Trophoblast cell (in vitro differentiated cells and primary cell): ENCODE data around the gene CLCN3.

Experiments
- DNase-seq, 2 donors: peaks; one replicate each; pipeline ENCODE4 v3.0.0-alpha.2; 2016
- H2AFZ ChIP-seq: 2 replicates; pipeline ENCODE4 v1.6.1; 2013; ENCODE audit warnings: low read length, moderate library complexity, mild to moderate bottlenecking; ENCODE audit not compliant: insufficient read depth, poor library complexity
- H2AK5ac ChIP-seq: 2 replicates; pipeline ENCODE4 v1.6.1; 2013; ENCODE audit warnings: mild to moderate bottlenecking, low read length
- H2BK120ac ChIP-seq: 2 replicates; pipeline ENCODE4 v1.6.1; 2013; ENCODE audit warnings: low read length, mild to moderate bottlenecking, moderate library complexity; ENCODE audit not compliant: insufficient read depth, poor library complexity
- H2BK12ac ChIP-seq: 2 replicates; pipeline ENCODE4 v1.6.1; 2013; ENCODE audit warnings: mild to moderate bottlenecking, low read length, moderate library complexity
- H2BK5ac ChIP-seq: 2 replicates; pipeline ENCODE4 v1.6.1; 2013; ENCODE audit warnings: low read length, low read depth, moderate library complexity, mild to moderate bottlenecking; ENCODE audit not compliant: poor library complexity
- H3K14ac ChIP-seq: 2 replicates; pipeline ENCODE4 v1.6.1; 2013; ENCODE audit warnings: mild to moderate bottlenecking, low read length
- H3K18ac ChIP-seq: 2 replicates; pipeline ENCODE4 v1.6.1; 2013; ENCODE audit warnings: mild to moderate bottlenecking, low read length
- H3K23ac ChIP-seq: 2 replicates; pipeline ENCODE4 v1.6.1; 2013; ENCODE audit warnings: low read length
- H3K27ac ChIP-seq: 2 replicates; pipeline ENCODE4 v1.5.1; 2013; ENCODE audit warnings: low read depth, mild to moderate bottlenecking, inconsistent platforms, low read length, moderate library complexity
- H3K27me3 ChIP-seq: 2 replicates; pipeline ENCODE4 v1.6.1; 2013; ENCODE audit warnings: inconsistent platforms, mild to moderate bottlenecking, low read length, moderate library complexity; ENCODE audit not compliant: insufficient read depth
- H3K36me3 ChIP-seq, 2 experiments: 1 replicate in 1 of 2; 2 replicates in 1 of 2; pipeline ENCODE4 v1.6.1; 2013; ENCODE audit warnings: low read length in 2 of 2, mild to moderate bottlenecking in 2 of 2, moderate library complexity in 1 of 2; ENCODE audit not compliant: insufficient read depth in 2 of 2, control insufficient read depth in 1 of 2
- H3K4ac ChIP-seq: 2 replicates; pipeline ENCODE4 v1.6.1; 2013; ENCODE audit warnings: low read depth, mild to moderate bottlenecking, low read length, moderate library complexity
- H3K4me1 ChIP-seq, 2 experiments: 1 replicate in 1 of 2; 2 replicates in 1 of 2; pipeline ENCODE4 v1.6.1; 2013; ENCODE audit warnings: low read length in 2 of 2, mild to moderate bottlenecking in 2 of 2, moderate library complexity in 1 of 2; ENCODE audit not compliant: insufficient read depth in 2 of 2, control insufficient read depth in 1 of 2
- H3K4me2 ChIP-seq: 2 replicates; pipeline ENCODE4 v1.6.1; 2013; ENCODE audit warnings: inconsistent platforms, mild to moderate bottlenecking, low read length, moderate library complexity
- H3K4me3 ChIP-seq: 2 replicates; pipeline ENCODE4 v1.5.1; 2013; ENCODE audit warnings: mild to moderate bottlenecking, low read depth, low read length, inconsistent platforms
- H3K79me1 ChIP-seq: one replicate; pipeline ENCODE4 v1.6.1; 2013; ENCODE audit warnings: low read length
- H3K79me2 ChIP-seq: 2 replicates; pipeline ENCODE4 v1.6.1; 2013; ENCODE audit warnings: low read length, mild to moderate bottlenecking; ENCODE audit not compliant: control insufficient read depth, insufficient read depth, poor library complexity
- H3K9ac ChIP-seq: 2 replicates; pipeline ENCODE4 v1.6.1; 2013; ENCODE audit warnings: mild to moderate bottlenecking, low read length
- H3K9me3 ChIP-seq: 2 replicates; pipeline ENCODE4 v1.6.1; 2013; ENCODE audit warnings: low read depth, mild to moderate bottlenecking, control low read depth, inconsistent platforms, low read length; ENCODE audit not compliant: insufficient read depth
- H4K12ac ChIP-seq: 2 replicates; pipeline ENCODE4 v1.6.1; 2013; ENCODE audit warnings: low read depth, mild to moderate bottlenecking, low read length, moderate library complexity
- H4K8ac ChIP-seq: 2 replicates; pipeline ENCODE4 v1.6.1; 2013; ENCODE audit warnings: low read depth, mild to moderate bottlenecking, low read length, moderate library complexity
- H4K91ac ChIP-seq: one replicate; pipeline ENCODE4 v1.6.1; 2013; ENCODE audit warnings: low read depth, mild to moderate bottlenecking, low read length, moderate library complexity
- WGBS: extraction: QIAGEN DNeasy Blood & Tissue Kit; methylation state at CpG from one replicate; pipeline ENCODE4 v1.1.7; 2013; ENCODE audit warnings: missing lambda C conversion rate; ENCODE audit not compliant: insufficient read length, insufficient coverage; ENCODE audit errors: extremely low coverage; 5-methylcytosine and 5-hydroxymethylcytosine counted together

The CLCN3 gene

DNA sequence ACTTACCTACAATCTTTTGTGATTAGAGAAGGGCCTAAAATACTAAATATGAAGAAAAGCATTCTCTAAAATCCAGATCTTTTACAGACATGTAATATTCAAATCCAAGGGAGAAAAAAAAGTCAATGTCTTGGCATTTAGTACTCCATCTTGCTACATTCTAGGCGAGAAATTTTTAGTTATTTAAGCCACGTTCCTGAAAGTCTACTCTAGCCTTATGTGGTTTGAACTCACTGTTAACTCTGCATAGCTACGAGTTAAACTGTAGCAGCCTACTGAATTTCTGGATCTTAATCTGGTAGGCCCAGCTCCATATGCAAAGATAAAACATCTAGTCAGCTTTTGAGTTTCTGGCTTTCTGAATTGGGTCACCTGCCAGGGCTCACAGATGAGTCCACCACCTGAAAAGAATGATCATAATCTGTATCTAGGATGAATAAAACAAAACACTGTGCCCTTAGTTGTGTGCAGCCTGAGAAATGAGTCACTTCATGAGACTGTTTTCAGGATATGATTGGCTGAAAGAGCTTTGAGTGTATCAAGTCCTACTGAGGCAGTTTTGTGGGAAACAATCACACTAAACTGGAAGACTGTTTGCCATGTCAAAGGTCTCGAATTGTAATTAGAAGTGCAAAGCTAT, 4.8 kb upstream of the CLCN3 start:
- Histone ChIP-seq H2AFZ (no peak overlapping the region), H4K12ac (no peak overlapping the region), H2AK5ac (no peak overlapping the region), H3K9ac (no peak overlapping the region), H3K14ac (no peak overlapping the region), H3K27ac (no peak overlapping the region), H3K36me3 (no peaks in the 10 kb centered on the region), H2BK12ac (no peak overlapping the region), H2BK5ac (no peak overlapping the region), H3K23ac (no peak overlapping the region), H3K9me3 (no peaks in the 10 kb centered on the region), H3K4me2 (no peak overlapping the region), H3K79me1 (peaks cover 10% of the 10 kb centered on the region), H3K4ac (no peak overlapping the region), H4K91ac (no peak overlapping the region), H4K8ac (no peak overlapping the region), H3K4me1 (no peaks in the 10 kb centered on the region), H3K4me3 (no peak overlapping the region), H3K79me2 (peaks cover 3% of the 10 kb centered on the region), H2BK120ac (no peak overlapping the region), H3K18ac (no peak overlapping the region), H3K27me3 (no peaks in the 10 kb centered on the region)
- peak in 1 of 2 donors; percentile 68 for DNase-seq
- WGBS: no CpG with 5 or more reads among the region's 4 CpGs

DNA sequence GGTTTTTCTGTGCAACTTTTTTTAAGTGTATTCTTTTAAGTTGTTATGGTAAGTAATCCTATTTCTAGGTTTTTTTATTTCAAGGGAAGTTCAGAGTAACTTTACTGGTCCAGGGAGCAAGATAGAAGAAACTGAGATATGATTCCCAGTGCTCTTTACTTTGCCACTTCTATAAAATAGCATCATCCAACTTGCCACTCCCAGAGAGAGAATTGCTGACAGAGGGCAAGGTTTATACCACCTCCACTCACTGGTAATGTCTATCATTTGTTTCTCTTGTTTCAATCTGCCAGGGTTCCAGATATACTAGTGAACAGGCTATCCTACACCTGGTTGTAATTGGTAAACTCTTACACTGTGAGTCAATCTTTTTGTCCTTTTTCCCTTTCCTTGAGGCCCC, 3.5 kb upstream of the CLCN3 start:
- H3K14ac ChIP-seq: no peak overlapping the region
- H4K91ac ChIP-seq: no peak overlapping the region
- no peak overlapping the region for H2BK12ac ChIP-seq
- no peak overlapping the region for H3K4ac ChIP-seq
- no peak overlapping the region for H3K18ac ChIP-seq
- peaks cover 3% of the 10 kb centered on the region for H3K79me2 ChIP-seq
- no peak overlapping the region for H2AK5ac ChIP-seq
- no peaks in the 10 kb centered on the region for H3K9me3 ChIP-seq
- no peaks in the 10 kb centered on the region for H3K27me3 ChIP-seq
- H3K4me3 ChIP-seq: no peak overlapping the region
- no peak overlapping the region for H4K12ac ChIP-seq
- H2BK5ac ChIP-seq: no peak overlapping the region
- H3K9ac ChIP-seq: no peak overlapping the region
- H3K23ac ChIP-seq: no peak overlapping the region
- no peak overlapping the region for H2AFZ ChIP-seq
- no peaks in the 10 kb centered on the region for H3K36me3 ChIP-seq
- H3K79me1 ChIP-seq: peaks cover 13% of the 10 kb centered on the region
- H2BK120ac ChIP-seq: no peak overlapping the region
- H3K27ac ChIP-seq: no peak overlapping the region
- H3K4me1 ChIP-seq: peaks cover 0 to under 1% of the 10 kb centered on the region in 2 experiments
- DNase-seq: no peak
- no peak overlapping the region for H4K8ac ChIP-seq
- no peak overlapping the region for H3K4me2 ChIP-seq

DNA sequence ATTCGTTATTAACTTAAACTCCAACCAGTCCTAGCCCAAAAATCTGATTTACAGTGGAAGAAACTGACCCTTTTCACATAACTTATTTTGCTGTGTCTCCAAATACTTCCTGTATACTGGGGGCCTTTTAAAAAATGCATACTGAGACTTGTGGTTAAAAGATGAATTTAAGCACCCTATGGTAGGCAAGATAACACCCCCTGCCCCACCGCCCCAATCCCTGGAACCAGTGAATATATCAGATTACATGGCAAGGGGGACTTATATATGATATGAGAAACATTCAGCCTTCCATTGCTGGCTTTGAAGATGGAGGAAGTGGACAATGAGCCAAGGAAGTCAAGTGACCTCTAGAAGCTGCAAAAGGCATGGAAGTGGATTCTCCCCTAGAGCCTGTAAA, 3.1 kb upstream of the CLCN3 start:
- H2AK5ac ChIP-seq: no peak overlapping the region

DNA sequence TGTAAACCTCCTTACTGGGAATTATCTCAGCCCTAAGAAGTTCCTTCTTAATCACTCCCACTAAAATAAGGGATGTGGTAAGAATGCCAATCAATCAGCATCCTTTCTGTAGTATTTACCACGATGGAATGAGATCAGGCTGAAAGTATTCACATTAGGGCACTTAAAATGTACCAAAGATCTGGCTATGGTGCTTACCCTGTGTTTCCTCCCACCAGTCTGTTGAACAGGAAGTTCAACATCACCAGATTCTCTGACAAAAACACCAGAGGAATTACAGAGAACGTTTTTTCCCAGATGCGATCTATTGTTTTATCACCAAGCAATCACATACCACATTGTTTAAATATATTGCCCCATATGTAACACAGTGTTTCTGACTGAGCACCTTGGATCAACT, 2.1 kb upstream of the CLCN3 start:
- no peak overlapping the region for H2BK5ac ChIP-seq
- H3K27ac ChIP-seq: no peak overlapping the region
- H4K12ac ChIP-seq: no peak overlapping the region
- no peak overlapping the region for H2AFZ ChIP-seq
- no peaks in the 10 kb centered on the region for H3K27me3 ChIP-seq
- no CpG with 5 or more reads among the region's 3 CpGs for WGBS
- H3K4ac ChIP-seq: no peak overlapping the region
- no peak overlapping the region for H3K14ac ChIP-seq
- no peak overlapping the region for H2BK120ac ChIP-seq
- no peaks in the 10 kb centered on the region for H3K36me3 ChIP-seq
- H3K9me3 ChIP-seq: no peaks in the 10 kb centered on the region
- H3K79me2 ChIP-seq: no peaks in the 10 kb centered on the region
- H3K4me1 ChIP-seq: peaks cover 0 to 2% of the 10 kb centered on the region in 2 experiments
- no peak overlapping the region for H3K23ac ChIP-seq
- H2BK12ac ChIP-seq: no peak overlapping the region
- peak; percentile 40 to 93 for DNase-seq
- no peak overlapping the region for H4K8ac ChIP-seq
- H3K4me3 ChIP-seq: no peak overlapping the region
- no peak overlapping the region for H3K4me2 ChIP-seq
- H3K79me1 ChIP-seq: peaks cover 9% of the 10 kb centered on the region
- H4K91ac ChIP-seq: no peak overlapping the region
- H3K9ac ChIP-seq: no peak overlapping the region
- H3K18ac ChIP-seq: no peak overlapping the region
- no peak overlapping the region for H2AK5ac ChIP-seq

More for the DNA sequence above, 3.1 kb upstream of the CLCN3 start:
- Histone ChIP-seq H4K12ac (no peak overlapping the region), H3K79me2 (peaks cover under 1% of the 10 kb centered on the region), H3K79me1 (peaks cover 10% of the 10 kb centered on the region), H4K91ac (no peak overlapping the region), H3K18ac (no peak overlapping the region), H3K4me3 (no peak overlapping the region), H4K8ac (no peak overlapping the region), H2BK120ac (no peak overlapping the region), H3K27ac (no peak overlapping the region), H3K9me3 (no peaks in the 10 kb centered on the region), H3K23ac (no peak overlapping the region), H3K4ac (no peak overlapping the region), H3K4me1 (peaks cover 0 to 2% of the 10 kb centered on the region in 2 experiments), H3K9ac (no peak overlapping the region), H3K27me3 (no peaks in the 10 kb centered on the region), H3K4me2 (no peak overlapping the region), H2BK12ac (no peak overlapping the region), H2BK5ac (no peak overlapping the region), H2AFZ (no peak overlapping the region), H3K36me3 (no peaks in the 10 kb centered on the region), H3K14ac (no peak overlapping the region)
- no peak for DNase-seq
- no CpG with 5 or more reads among the region's 2 CpGs for WGBS
